Measurements from ENCODE around the gene CELF2. TPM values are rescaled to one million over a fixed set of nuclear protein-coding genes. Genes with fewer than 3 reads are reported as not detected.

CELF2 gene
- total RNA-seq, 2 donors from 2014 or later = 10.4 to 11.2 TPM

DNA sequence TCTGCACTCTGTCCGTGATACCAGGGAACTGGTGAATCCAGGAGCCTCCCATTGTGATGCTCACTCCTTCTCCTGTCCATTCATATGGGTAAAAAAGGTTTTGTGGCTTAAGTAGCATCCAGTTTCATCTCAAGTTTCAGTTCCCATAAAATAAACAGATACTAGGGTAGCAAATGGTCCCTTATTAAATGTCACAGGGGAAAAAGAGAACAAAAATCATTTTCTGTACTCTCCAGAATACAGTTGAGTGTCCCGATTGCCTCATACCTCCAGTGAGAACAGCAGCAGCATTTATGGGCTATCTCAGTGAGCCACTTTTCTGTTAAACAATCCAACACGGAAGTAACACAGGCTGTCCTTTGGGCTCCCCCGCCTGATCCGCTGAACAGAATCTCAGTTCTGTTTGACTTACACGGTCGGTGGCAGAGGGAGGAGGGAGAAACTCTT, 179.6 kb downstream of the CELF2 start:
- WGBS, 2 donors = 18 to 27% methylated on average over 7 of the region's 7 CpGs
- peak; percentile 84 for ATAC-seq
- H3K4me1 ChIP-seq = peaks cover 5% of the 10 kb centered on the region

DNA sequence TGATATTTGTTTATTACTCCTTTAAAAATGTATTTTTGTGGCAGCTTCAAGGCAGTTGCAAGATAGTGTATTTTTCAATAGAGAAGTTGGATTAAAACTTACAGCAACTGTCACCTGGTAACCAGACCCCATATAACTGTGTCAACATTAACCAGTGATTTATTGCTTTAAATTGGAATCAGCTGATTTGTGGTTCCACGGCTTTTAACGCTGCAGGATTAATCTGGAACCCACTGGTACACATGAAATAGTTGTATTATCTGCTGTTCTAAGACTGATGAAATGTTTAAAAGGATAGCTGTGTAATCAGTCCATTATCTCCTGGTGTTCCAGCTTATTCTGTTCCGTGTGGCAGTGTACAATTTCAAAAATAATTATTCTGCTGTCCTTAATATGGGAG, 180.2 kb downstream of the CELF2 start:
- Histone ChIP-seq H3K4me1 (no peaks in the 10 kb centered on the region), H3K4me3 (no peak overlapping the region), H3K27me3 (no peaks in the 10 kb centered on the region), H3K9me3 (no peaks in the 10 kb centered on the region), H3K27ac (peak overlapping the region in 1 of 4 donors; percentile 1), H3K36me3 (replicated peaks in 1 of 2; ENCODE audit: insufficient read depth in 1 of 2, low read depth in 2 of 2) (no peaks in the 10 kb centered on the region)
- ATAC-seq (no peak), DNase-seq (no peak)
- intact Hi-C loops (cut with DNase I) = no loop called here
- 12% methylated on average over 3 of the region's 3 CpGs for WGBS, 2 donors
- no peak for TF ChIP-seq POLR2A (IDR thresholded peaks at IDR 0.05)
- TF ChIP-seq, protein P1, sequence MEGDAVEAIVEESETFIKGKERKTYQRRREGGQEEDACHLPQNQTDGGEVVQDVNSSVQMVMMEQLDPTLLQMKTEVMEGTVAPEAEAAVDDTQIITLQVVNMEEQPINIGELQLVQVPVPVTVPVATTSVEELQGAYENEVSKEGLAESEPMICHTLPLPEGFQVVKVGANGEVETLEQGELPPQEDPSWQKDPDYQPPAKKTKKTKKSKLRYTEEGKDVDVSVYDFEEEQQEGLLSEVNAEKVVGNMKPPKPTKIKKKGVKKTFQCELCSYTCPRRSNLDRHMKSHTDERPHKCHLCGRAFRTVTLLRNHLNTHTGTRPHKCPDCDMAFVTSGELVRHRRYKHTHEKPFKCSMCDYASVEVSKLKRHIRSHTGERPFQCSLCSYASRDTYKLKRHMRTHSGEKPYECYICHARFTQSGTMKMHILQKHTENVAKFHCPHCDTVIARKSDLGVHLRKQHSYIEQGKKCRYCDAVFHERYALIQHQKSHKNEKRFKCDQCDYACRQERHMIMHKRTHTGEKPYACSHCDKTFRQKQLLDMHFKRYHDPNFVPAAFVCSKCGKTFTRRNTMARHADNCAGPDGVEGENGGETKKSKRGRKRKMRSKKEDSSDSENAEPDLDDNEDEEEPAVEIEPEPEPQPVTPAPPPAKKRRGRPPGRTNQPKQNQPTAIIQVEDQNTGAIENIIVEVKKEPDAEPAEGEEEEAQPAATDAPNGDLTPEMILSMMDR (IDR thresholded peaks at IDR 0.05) = no peak

More for the DNA sequence above, 179.6 kb downstream of the CELF2 start:
- no peak overlapping the region for H3K4me3 ChIP-seq
- no peaks in the 10 kb centered on the region for H3K27me3 ChIP-seq
- H3K9me3 ChIP-seq = no peaks in the 10 kb centered on the region
- H3K27ac ChIP-seq = peak overlapping the region in 2 of 4 donors; percentile 1 to 10
- peak; percentile 25 to 63 (median 39) for DNase-seq
- no peak for TF ChIP-seq POLR2A (IDR thresholded peaks at IDR 0.05)
- TF ChIP-seq, protein P1 (IDR thresholded peaks at IDR 0.05) = no peak
- no peaks in the 10 kb centered on the region for H3K36me3 ChIP-seq (replicated peaks in 1 of 2; ENCODE audit: insufficient read depth in 1 of 2, low read depth in 2 of 2)
- intact Hi-C loops (cut with DNase I) = no loop called here

GRCh38 chr10:11201911-11202310, 184.2 kb downstream of the CELF2 start:
- WGBS, 2 donors = 75 to 85% methylated on average over 5 of the region's 5 CpGs
- no peaks in the 10 kb centered on the region for H3K36me3 ChIP-seq (replicated peaks in 1 of 2; ENCODE audit: insufficient read depth in 1 of 2, low read depth in 2 of 2)
- H3K4me1 ChIP-seq = no peaks in the 10 kb centered on the region
- no peaks in the 10 kb centered on the region for H3K9me3 ChIP-seq
- no peak overlapping the region for H3K27ac ChIP-seq
- no peak for TF ChIP-seq POLR2A (IDR thresholded peaks at IDR 0.05)
- TF ChIP-seq, protein P1 (IDR thresholded peaks at IDR 0.05) = no peak
- intact Hi-C loops (cut with DNase I) = no loop called here
- no peak overlapping the region for H3K4me3 ChIP-seq
- ATAC-seq (no peak), DNase-seq (no peak)
- H3K27me3 ChIP-seq = no peaks in the 10 kb centered on the region

GRCh38 chr10:11204351-11204942, 186.8 kb downstream of the CELF2 start:
- WGBS, 2 donors = 31 to 39% methylated on average over 18 to 19 of the region's 19 CpGs
- H3K36me3 ChIP-seq (replicated peaks in 1 of 2; ENCODE audit: insufficient read depth in 1 of 2, low read depth in 2 of 2) = no peaks in the 10 kb centered on the region
- no peaks in the 10 kb centered on the region for H3K9me3 ChIP-seq
- ATAC-seq (no peak), DNase-seq (peak in 3 of 4 donors; percentile 16 to 35 (median 23))
- no peak for TF ChIP-seq POLR2A (IDR thresholded peaks at IDR 0.05)
- TF ChIP-seq, protein P1 (IDR thresholded peaks at IDR 0.05) = no peak
- peaks cover under 1% of the 10 kb centered on the region for H3K4me1 ChIP-seq
- H3K27ac ChIP-seq = no peak overlapping the region
- no peaks in the 10 kb centered on the region for H3K27me3 ChIP-seq
- no peak overlapping the region for H3K4me3 ChIP-seq
- intact Hi-C loops (cut with DNase I) = no loop called here

All from body of pancreas (tissue), 4 donors.